AG09319 (cell line): ENCODE results near the gene GFM1.

Experiments used
- DNase-seq: peaks from one replicate; pipeline ENCODE4 v3.0.0-alpha.2; 2010; ENCODE audit warnings: low read depth; ENCODE audit errors: extremely low read depth
- CTCF ChIP-seq: IDR thresholded peaks from 2 replicates; pipeline ENCODE4 v1.5.1; 2011; ENCODE audit warnings: low read depth, mild to moderate bottlenecking, inconsistent platforms, low read length, moderate library complexity

GFM1 gene

GRCh38 chr3:158727206-158728060, 83.1 kb downstream of the GFM1 start:
- TF ChIP-seq CTCF = peak; percentile 78

GRCh38 chr3:158728061-158728377, 83.7 kb downstream of the GFM1 start:
- no peak for DNase-seq
- no peak for TF ChIP-seq CTCF

More at GRCh38 chr3:158727206-158728060, 83.1 kb downstream of the GFM1 start:
- DNase-seq = no peak

GRCh38 chr3:158728851-158729250, 84.5 kb downstream of the GFM1 start:
- no peak for DNase-seq
- TF ChIP-seq CTCF = no peak

- no peak for TF ChIP-seq CTCF
- DNase-seq = no peak
Observed at GRCh38 chr3:158731486-158731885, 87.2 kb downstream of the GFM1 start.

GRCh38 chr3:158731938-158732855, 87.9 kb downstream of the GFM1 start, which contains the start of gene RARRES1:
Gene RARRES1, minus strand, starts transcription at chr3:158732457. Its CDS starts 42 bp downstream, at chr3:158732415.
- TF ChIP-seq CTCF = peak; percentile 16
- DNase-seq = no peak

- TF ChIP-seq CTCF = no peak
- DNase-seq = no peak
Observed at GRCh38 chr3:158732856-158733200, 88.5 kb downstream of the GFM1 start.

- TF ChIP-seq CTCF = no peak
Observed at GRCh38 chr3:158733656-158734055, 89.3 kb downstream of the GFM1 start.

More at GRCh38 chr3:158733656-158734055, 89.3 kb downstream of the GFM1 start:
- DNase-seq = no peak
